ENCODE results near the gene FRMPD2.

- TF ChIP-seq, protein P1, sequence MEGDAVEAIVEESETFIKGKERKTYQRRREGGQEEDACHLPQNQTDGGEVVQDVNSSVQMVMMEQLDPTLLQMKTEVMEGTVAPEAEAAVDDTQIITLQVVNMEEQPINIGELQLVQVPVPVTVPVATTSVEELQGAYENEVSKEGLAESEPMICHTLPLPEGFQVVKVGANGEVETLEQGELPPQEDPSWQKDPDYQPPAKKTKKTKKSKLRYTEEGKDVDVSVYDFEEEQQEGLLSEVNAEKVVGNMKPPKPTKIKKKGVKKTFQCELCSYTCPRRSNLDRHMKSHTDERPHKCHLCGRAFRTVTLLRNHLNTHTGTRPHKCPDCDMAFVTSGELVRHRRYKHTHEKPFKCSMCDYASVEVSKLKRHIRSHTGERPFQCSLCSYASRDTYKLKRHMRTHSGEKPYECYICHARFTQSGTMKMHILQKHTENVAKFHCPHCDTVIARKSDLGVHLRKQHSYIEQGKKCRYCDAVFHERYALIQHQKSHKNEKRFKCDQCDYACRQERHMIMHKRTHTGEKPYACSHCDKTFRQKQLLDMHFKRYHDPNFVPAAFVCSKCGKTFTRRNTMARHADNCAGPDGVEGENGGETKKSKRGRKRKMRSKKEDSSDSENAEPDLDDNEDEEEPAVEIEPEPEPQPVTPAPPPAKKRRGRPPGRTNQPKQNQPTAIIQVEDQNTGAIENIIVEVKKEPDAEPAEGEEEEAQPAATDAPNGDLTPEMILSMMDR (conservative IDR thresholded peaks at IDR 0.05; ENCODE audit: low read depth, low read length): no peak
- TF ChIP-seq EZH2 (IDR thresholded peaks at IDR 0.05; ENCODE audit: borderline replicate concordance, low read depth, low read length, poor library complexity, severe bottlenecking): no peak
Observed at GRCh38 chr10:48197236-48197899, 77.1 kb downstream of the FRMPD2 start.
